ENCODE data around the gene SLC8A2. TPM values are rescaled to one million over a fixed set of nuclear protein-coding genes. Genes with fewer than 3 reads are reported as not detected.
"Not testable (repeated sequence)": the region's sequence is repeated elsewhere in the genome, so short reads cannot be mapped to it uniquely, and the experiment has no call there.

Gene SLC8A2
- polyA plus RNA-seq, 5 donors: 0.07 to 0.19 (median 0.15) TPM; not detected in 1

DNA sequence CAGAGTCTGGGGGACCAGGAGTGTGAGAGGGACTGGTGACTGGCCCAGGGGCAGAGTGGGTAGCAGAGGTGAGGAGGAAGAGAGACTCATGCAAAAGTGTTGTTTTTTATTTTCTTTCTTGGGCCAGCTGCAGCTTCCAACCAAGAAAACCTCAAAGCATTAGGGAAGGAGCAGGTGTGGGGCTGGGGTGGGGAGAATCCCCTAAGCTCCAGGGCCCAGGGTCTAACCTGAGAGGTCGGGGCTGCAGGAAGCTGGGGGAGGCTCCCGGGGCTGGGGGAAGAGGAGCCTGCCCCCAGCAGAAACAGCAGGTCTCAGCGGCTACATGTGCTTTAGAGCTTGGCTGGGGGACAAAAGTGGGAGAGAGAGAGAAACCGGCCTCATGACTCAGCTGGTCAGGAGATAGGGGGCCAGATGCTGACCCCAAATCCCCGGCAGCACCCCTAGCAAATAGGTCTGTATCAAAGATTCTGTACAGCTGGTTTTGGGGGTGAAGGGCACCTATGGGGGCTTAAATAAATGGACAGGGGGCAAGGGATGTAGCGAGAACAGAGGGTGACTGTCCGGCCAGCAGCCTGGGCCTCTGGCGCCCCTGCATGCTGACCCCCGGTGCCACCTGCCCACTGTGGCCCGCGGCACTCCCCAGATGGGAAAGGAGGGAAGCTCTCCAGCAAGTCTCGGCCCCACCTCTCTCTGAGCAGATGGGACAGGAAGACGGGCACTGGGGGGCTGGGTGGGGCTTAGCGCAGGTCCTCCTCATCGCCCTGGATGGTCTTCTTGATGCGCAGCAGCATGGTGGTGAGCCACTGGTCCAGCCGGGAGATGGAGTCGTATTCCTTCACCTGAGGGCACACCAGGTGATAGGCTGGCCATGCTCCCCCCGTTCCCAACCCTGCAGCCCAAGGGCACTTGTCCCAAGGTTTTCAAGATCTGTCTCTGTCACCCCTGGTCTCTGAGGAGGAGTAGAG is 16.1 kb upstream of the SLC8A2 start:
- no peak for DNase-seq

DNA sequence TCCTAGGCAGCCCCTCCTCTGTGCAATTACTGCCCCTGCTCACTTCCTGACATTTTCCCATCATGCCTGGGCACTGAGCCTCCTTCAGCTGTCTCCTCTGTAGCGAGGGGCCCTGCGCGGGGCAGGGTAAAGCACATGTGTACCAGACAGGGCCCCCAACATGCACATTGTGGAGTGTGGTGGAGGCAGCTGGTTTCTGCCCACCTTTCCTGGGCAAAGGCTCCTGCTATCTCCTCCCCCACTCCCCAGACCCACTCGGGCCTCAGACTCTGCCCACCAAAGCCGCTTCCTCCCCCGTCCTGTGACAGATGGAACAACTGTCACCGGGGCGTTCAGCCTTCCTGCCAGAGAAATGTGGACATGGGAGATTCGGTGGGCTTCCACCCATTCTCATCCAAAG is 15.2 kb upstream of the SLC8A2 start:
- DNase-seq: no peak

DNA sequence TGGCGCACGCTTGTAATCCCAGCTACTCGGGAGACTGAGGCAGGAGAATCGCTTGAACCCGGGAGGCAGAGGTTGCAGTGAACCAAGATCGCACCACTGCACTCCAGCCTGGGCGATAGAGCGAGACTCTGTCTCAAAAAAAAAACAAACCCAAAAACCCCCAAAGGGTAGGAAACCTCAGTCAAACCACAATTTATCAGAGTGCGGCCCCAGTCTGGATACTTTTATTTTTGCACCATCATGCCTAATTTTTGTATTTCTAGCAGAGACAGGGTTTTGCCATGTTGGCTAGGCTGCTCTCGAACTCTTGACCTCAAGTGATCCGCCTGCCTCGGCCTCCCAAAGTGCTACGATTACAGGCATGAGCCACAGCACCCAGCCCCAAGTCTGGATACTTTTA is 14.5 kb upstream of the SLC8A2 start:
- not testable (repeated sequence) for DNase-seq

DNA sequence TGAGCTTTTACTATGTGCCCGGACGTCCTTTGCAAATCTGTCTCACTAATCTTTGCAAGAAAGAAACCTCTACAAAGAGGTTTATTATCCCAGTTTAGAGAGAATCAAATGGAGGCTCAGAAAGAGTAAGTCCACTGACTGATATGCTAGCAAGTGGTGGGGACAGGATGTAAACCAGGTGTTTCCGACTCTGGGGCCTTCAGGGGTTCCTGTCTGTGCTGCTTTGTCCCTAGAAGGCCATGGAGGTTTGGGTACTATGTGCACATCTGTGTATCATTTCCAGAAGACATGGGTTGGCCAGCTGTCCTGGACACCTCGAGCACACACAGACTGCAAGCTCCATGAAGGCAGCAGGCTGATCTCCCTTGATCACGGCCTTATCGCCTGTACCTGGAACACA is 13.5 kb upstream of the SLC8A2 start:
- DNase-seq: no peak

DNA sequence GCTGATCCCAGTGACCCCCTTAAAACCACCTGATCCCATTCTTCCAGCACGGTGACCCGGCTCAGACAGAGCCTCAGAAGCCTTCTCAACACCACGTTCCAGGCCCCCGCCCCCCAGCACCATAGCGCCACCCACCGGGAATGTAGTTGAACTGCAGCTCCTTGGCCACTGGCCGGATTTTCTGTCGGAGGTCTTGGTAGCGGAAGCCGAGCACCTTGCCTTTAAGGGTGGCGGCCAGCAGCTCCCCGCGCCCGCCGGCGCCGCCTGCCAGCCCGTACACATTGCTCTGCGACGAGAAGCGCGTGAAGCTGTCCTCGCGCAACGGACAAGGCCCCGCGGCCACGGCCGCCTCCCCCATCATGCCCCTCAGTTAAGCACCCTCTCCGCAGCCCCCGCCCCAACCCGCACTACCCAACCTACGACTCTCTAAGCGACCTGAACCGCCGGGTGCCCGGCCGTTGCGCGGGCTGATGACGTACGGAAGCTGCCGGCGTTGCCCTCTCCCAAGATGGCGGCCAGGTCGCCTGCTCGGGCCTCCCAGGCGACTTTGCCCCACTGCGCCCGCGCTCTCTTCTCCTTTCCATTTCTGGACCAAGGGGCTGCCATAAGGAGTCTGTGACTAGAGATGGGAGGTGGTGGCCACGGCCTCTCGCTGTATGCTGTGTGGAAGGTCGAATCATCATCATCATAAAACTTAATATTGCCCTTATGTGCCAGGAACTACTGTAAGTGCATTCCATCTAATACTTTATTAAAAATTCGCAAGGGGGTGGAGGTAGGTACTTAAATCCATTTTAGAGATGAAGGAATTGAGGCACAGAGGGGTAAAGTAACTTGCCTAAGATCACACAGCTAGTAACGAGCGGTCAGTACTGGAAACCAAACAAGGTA is 12.4 kb upstream of the SLC8A2 start, which contains the start of gene KPTN:
KPTN (minus strand) TSS at position 420 of the 891 bp plus-strand sequence; CDS start at position 361, 59 bp downstream.
- DNase-seq: peak; percentile 90 to 93

DNA sequence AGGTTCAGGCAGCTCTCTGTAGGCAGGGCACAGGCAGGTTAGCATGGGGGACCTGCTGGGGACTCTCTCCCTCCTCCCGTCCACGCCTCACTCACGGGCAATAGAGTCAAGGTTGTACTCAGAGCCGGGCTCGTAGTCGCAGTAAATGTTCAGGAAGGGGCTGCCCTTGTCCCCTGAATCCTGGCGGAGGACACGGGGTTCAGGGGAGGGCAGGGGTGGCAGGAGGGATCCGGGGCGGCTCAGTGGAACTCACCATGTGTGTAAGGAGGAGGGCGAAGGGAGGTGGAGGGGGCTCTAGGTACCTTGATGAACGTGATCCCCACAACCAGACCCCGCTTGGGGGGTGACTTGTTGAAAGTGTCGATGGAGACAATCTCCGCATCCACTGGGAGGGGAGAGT is 11.5 kb upstream of the SLC8A2 start:
- DNase-seq: no peak

DNA sequence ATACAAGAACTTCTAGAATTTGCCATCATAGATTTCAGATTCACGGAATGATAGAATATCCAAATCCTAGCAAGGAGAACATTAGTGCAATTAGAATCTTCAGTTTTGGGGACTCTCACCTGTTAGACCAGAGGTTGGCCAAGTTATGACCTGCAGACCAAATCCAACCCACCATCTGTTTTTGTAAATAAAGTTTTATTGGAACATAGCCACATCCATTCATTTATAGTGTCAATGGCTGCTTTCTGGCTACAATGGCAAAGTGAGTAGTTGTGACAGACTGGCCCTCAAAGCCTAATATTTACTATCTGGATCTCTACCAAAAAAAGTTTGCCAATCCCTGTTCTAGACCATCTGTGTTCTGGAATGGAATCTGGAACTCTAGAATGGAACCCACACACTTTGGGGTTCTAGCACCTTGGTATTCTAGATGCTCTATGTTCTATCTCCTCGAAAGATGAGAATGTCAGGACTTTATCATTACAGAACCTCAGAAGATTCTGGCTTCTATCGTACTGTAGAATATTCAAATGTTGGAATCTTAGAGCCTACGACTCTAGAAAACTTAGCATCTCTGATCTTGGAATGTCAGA is 9.9 kb upstream of the SLC8A2 start:
- DNase-seq: no peak

DNA sequence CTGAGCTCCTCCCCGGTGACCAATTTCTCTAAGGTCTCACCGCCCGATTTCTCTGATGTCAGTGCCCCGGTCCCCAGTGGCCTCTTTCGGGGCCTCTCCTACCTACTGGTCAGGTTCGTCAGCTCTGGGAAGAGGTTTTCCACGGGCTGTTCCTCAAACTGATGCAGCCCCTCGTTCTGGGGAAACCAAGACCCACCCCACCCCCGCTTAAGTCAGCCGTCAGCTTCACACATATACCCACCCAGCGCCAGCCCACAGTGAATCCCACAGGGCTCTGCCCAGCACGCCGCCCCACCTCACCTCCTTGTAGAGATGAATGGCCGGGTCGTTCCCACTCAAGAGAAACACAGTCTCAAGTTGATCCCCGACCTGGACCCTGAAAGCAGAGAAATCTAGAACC is 9.0 kb upstream of the SLC8A2 start:
- no peak for DNase-seq

DNA sequence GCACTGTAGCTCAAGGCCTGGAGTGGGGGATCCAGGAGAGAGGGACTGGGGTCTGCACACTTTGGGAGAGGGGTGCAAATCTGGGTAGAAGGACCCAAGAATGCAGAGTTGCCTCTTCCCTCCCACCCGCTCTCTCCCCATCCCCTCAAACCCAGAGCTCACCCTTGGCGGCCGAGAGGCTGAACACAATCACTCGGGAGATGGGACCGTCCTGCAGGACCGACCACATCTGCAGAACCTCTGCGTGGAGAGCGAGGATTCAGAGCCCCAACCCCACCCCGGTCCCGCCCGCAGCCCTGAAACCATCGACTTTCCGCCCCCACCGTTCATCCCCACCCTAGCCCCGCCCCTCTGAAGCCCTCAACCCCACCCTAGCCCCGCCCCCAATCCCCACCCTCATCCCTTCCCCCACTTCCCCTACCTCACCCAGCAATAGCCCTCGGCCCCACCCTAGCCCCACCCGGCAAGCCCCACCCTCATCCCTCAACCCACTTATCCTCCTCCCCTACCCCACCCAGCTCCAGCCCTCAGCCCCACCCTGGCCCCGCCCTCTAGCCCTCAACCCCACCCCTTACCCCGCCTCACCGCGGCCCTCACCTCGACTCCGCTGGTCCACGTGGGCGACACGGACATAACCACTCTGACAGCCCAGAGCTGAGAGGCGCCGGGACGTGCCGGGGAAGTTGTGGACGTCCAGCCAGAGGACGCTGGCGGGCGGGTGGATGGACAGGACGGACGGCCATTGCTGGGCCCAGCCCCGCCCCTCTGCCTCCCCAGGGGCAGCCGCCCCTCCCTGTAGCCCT is 8.2 kb upstream of the SLC8A2 start:
- DNase-seq: no peak

DNA sequence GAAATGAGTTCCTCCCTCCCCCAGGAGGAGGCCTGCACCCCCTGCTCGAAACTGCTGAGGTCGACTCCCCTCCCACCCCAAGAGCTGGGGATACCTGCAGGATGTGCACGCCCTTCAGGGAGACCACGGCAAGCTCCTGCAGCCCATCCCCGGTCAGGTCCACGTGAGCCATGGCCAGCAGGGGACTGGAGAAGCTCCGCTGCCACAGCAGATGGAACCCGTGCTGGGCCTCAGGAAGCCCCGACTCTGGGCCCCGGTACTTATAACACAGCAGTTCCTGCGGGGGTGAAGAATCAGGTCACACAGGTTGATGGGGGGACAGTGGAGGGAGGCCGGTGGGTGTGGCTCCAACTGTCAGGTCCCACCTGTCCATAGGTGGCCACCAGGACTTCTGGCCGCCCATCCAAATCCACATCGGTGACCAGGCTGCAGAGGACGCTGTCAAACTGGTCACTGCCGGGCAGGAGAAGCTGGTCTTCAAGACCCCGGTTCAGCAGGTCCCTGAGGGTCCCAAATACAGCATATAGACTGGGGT is 4.8 kb upstream of the SLC8A2 start:
- DNase-seq: no peak

DNA sequence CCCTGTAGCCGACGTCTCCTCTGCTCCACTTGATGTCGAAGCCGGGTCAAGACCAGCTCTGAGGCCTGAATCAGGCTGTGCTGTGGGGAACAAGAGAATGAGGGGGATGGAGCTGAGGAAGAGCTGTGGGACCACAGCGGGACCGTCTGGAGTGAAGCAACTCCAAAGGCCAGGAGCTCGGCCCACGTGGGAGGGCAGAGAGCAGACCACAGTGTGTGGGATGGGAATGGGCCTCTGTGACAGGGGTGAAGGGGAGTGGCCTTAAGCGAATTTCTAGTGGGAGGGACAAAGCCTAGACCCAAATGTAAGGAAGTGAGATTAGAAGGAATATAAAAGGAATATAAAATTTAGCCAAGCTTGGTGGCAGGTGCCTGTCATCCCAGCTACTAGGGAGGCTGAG is 3.8 kb upstream of the SLC8A2 start:
- DNase-seq: no peak

DNA sequence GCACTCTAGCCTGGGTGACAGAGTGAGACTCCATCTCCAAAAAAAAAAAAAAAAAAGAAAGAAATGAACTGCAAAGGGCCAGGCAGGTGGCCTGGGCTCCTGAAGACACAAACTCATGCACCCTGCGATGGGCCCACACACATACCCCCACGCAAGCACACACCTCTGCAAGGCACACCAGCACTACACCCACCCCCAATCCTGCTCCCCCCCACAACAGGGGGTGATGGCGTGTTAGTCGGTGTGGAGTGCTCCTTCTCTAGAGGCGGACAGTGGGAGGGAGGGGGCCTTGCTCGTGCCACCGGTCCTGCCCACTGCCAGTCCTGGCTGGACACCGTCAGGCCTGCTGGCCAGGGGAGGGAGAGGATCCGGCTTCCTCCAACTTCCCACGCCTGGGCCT is 1.6 kb upstream of the SLC8A2 start:
- DNase-seq: no peak

DNA sequence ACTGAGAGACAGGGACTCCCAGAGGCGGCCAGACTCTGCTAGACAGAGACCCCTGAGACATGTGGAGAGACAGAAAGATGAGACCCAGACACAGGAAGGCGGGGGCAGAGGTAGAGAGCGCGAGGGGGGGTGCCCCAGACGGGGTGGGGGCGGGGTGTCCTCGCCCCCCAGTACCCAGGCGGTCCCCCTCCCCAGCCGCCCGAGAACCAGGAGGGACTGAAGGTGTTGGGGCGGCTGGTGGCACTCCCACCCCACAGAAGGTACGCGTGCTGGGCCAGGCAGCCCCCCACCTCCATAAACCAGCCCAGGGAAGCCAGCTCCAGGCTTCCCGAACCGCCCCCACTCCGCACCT is 336 bp downstream of the SLC8A2 start:
- DNase-seq: no peak

DNA sequence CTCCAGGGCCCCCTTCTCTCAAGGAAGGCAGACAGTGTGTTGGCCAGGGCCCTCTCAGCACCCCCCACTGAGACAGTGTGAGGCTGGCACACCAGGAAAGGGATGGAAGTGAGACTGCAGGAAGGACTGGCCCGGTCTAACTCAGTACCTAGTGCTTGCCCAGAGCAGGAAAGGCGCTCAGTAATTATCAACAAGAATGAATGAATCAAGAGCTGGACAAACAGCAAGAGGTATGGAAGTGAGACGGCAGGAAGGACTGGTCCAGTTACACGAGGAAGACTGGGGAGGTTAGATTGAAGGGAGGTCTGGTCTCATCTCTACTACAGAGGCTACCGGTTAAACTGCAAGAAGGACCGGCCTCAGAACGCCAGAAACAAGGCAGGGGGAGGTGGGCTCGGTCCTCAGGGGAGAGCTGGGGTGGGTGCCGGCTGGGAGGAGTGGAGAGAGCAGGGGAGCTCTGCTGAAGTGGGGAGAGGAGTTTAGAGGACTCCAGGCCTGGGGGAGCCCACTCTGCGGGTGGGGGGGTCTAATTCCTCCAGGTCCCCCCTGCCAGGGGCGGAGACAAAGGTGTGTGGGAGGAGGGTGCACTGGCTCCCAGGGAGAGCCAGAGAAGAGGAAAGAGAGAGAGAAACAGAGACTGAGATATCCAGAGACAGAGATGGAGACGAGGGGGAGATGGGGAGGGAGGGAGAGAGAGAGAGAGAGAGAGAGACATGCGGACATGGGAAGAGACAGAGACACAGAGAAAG is 1.1 kb downstream of the SLC8A2 start:
- DNase-seq: no peak

DNA sequence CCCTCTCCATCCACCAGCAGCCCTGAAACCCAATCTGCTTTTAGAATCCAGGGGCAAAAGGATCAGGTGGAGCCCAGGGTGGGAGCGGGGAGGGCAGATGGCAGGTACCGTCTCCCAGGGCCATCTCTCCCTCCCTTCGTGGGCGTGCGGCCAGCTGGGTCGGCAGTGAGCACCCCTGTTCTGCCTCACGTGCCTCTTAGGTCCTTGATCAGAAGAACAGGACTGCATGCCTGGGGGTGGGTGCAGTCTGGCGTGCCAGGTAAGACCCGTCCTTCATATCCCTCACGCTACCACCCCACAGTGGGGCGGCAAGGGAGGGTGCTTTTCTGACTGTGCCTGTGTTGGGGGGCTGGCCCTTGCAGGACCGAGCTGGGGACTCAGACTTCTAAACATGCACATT is 2.0 kb downstream of the SLC8A2 start:
- no peak for DNase-seq

DNA sequence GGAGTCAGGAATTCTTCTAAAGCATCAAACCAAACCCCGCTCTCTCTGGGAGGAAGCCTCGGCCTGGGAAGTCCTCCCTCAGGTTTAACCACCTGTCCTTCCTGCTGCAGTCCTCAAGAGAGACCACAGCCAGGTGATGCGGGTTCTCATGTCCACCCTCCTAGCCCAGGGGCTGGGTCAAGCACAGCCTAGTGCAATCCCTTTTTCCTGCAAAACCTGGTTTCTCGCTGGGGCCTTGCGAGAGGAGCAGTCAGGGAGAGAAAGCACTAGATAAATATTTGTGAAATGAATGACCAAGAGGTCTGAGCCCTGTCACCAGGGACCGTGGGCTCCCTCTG is 2.4 kb downstream of the SLC8A2 start:
- DNase-seq: no peak

DNA sequence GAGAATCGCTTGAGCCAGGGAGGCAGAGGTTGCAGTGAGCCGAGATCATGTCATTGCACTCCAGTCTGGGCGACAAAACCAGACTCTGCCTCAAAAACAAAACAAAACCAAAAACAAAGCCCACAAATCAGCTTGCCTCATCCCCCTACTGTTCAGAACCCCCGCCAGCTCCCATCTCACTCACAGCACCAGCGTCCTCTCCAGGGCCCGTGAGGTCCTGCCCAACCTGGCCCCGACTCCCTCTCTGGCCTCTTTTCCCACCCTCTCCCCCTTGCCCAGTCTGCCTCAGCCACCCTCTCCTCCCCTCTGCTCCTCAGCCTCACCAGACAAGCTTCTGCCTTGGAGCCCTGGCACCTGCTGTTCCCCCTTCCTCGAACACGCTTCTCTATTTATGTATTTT is 3.8 kb downstream of the SLC8A2 start:
- no peak for DNase-seq

DNA sequence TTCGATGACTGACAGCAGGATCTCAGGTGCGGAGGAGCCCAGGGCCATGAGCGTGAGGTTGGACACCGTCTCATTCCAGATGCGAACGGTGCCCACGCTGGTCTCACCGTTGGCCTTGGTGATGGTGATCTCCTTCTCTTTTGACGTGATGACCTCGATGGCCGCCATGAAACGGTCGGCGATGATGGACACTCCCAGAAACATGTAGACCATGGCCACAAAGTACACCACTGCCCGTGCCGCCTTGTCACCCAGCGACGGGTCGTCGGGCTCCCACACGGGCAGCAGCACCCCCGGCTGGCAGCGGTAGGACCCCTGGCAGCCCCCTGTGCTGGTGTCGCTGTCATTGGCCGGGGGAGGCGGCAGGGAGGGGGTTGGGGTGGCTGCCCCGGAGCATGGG is 5.7 kb downstream of the SLC8A2 start:
- no peak for DNase-seq

DNA sequence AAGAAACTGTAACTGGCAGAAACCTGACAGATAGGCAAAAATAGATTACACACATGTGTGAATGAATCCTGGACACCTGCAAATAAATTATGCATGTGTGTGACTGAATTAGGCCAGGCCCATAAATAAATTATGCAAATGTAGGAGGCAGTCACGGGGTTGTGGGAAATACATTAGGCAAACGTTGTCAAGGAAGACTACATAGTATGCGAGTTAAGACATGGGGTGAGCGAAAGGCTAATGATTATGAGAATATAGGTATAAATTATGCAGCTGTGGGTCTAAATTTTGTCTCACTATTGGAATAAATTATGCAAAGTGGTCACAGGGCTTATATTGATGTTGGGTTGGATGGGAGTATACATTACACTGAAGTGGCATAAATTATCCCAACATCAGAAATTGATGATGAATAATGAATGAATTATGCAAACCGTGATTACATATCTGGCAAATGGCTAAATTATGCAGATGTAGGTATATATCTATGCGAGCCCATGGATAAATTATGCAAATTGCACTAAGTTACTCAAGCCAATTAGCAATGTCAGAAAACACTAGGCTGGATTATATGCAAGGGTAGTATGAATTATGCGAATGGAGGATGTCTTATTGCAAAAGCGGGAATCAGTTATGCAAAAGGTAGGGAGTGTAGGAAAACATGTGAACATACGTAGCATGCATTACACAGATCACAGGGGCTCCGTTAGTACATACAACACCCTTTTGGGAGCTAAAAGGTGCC is 6.8 kb downstream of the SLC8A2 start:
- no peak for DNase-seq

DNA sequence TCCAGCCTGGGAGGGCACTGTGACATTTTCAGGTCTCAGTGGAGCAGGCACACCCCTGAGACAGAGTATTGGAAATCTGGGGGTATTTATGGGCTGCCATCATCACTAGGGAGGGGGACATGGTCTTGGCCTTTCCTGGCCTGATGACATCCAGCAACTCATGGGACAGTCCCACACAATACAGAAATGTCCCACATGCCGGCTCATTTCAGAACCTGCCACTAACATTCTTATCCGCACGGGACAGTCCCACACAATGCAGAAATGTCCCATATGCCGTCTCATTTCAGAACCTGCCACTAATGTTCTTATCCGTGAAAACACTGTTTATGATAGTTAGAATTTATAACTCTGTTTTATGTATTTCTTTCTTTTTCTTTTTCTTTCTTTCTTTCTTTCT is 9.8 kb downstream of the SLC8A2 start:
- no peak for DNase-seq

Measured in right lung (tissue), 5 donors.